Brain microvascular endothelial cell (primary cell): ENCODE measurements around the gene ALX4.

Source experiments
- DNase-seq: peaks from one replicate; pipeline ENCODE4 v3.0.0-alpha.2; 2020
- H3K27ac ChIP-seq: fragments of 250-450 bp; sonication (Bioruptor Pico); 2 replicates; pipeline ENCODE4 v1.5.1; 2020; ENCODE audit warnings: mild to moderate bottlenecking, moderate library complexity
- H3K27me3 ChIP-seq: fragments of 250-450 bp; sonication (Bioruptor Pico); replicated peaks from 2 replicates; pipeline ENCODE4 v1.5.1; 2020; ENCODE audit warnings: mild to moderate bottlenecking
- H3K36me3 ChIP-seq: fragments of 250-450 bp; sonication (Bioruptor Pico); replicated peaks from 2 replicates; pipeline ENCODE4 v1.5.1; 2020; ENCODE audit warnings: mild to moderate bottlenecking
- H3K4me3 ChIP-seq: 2 replicates; pipeline ENCODE4 v1.5.1; 2011; ENCODE audit warnings: low read depth, mild to moderate bottlenecking, control low read depth, low read length, moderate library complexity
- CTCF ChIP-seq: IDR thresholded peaks from 2 replicates; pipeline ENCODE4 v1.5.1; 2011; ENCODE audit warnings: low read depth, mild to moderate bottlenecking, moderate library complexity, low read length, control low read depth, inconsistent platforms; ENCODE audit errors: missing control alignments
- in situ Hi-C: cut with HindIII; loops from 2 replicates; pipeline ENCODE4 v1.10.0; 2017; ENCODE audit warnings: low sequenced_read_pairs, low pct_ligation_motif_present

ALX4 gene

GRCh38 chr11:44226490-44226889 lies 83.4 kb downstream of the ALX4 start:
- no peak for DNase-seq
- Histone ChIP-seq H3K36me3 (no peaks in the 10 kb centered on the region), H3K4me3 (no peak overlapping the region), H3K27me3 (no peaks in the 10 kb centered on the region), H3K27ac (no peak overlapping the region)
- in situ Hi-C loops = no loop called here
- no peak for TF ChIP-seq CTCF

- no peak for TF ChIP-seq CTCF
- in situ Hi-C loops = no loop called here
- H3K27ac ChIP-seq = no peak overlapping the region
- no peak overlapping the region for H3K4me3 ChIP-seq
- H3K36me3 ChIP-seq = no peaks in the 10 kb centered on the region
- no peak for DNase-seq
- no peaks in the 10 kb centered on the region for H3K27me3 ChIP-seq
These were observed 85.0 kb downstream of the ALX4 start for GRCh38 chr11:44224867-44225501.

GRCh38 chr11:44223238-44223637 lies 86.7 kb downstream of the ALX4 start:
- in situ Hi-C loops = no loop called here
- DNase-seq = peak; percentile 63
- no peak for TF ChIP-seq CTCF
- peak overlapping the region; percentile 42 for H3K27ac ChIP-seq
- no peak overlapping the region for H3K4me3 ChIP-seq
- no peaks in the 10 kb centered on the region for H3K27me3 ChIP-seq
- H3K36me3 ChIP-seq = no peaks in the 10 kb centered on the region

- no peak for TF ChIP-seq CTCF
These were observed 87.9 kb downstream of the ALX4 start for GRCh38 chr11:44221992-44222391.

GRCh38 chr11:44221456-44221855 lies 88.5 kb downstream of the ALX4 start:
- Histone ChIP-seq H3K36me3 (no peaks in the 10 kb centered on the region), H3K27ac (no peak overlapping the region), H3K4me3 (no peak overlapping the region), H3K27me3 (no peaks in the 10 kb centered on the region)
- in situ Hi-C loops = no loop called here
- no peak for TF ChIP-seq CTCF
- no peak for DNase-seq

More at GRCh38 chr11:44221992-44222391, 87.9 kb downstream of the ALX4 start:
- in situ Hi-C loops = no loop called here
- Histone ChIP-seq H3K27me3 (no peaks in the 10 kb centered on the region), H3K4me3 (no peak overlapping the region), H3K36me3 (no peaks in the 10 kb centered on the region), H3K27ac (no peak overlapping the region)
- no peak for DNase-seq
